COLO829 (cell line): ENCODE results near the gene LCLAT1.

Experiments used
- DNase-seq: peaks from one replicate; pipeline ENCODE4 v3.0.0; 2012; ENCODE audit warnings: low spot score

The LCLAT1 gene

DNA sequence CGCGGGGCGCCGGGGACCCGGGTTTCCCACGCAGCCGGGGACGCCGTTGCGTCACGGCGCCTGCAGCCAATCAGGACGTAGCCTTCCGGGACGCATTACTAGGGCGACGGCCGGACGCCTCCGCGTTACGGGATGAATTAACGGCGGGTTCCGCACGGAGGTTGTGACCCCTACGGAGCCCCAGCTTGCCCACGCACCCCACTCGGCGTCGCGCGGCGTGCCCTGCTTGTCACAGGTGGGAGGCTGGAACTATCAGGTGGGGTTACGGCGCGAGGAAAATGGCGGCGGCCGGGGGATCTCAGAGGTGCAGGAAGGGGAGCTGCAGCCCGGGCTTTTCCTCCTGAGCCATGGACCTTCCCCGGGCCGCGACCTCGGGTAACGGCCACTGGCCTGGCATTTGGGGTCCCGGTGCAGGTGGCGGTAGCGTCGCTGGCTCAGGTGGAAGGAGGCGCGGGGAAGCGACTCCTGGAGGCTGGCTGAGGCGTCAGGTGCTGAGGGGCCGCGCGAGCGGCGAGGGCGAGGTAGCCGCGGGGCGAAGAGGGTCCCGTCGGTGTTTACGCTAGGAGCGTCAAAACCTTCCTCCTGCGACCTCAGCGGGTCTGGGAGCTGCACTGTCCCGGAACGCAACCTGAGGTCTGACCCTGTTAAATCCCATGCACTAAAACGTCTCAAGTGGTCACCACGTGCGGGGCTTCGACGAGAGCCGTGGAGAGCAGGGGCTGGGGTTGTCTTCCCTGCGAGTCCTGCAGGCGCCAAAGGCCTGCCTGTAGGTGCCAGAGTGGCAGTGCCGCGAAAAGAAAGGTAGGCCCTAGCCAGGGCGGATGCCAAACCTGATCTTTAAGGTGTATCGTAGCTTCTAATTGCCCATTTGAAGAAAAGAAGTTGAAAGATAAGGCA, at the start of gene LCLAT1:
Gene LCLAT1 (plus strand): TSS at position 98 of the 897 bp plus-strand sequence. CDS start 78,345 bp downstream, outside the sequence.
- peak; percentile 66 for DNase-seq

DNA sequence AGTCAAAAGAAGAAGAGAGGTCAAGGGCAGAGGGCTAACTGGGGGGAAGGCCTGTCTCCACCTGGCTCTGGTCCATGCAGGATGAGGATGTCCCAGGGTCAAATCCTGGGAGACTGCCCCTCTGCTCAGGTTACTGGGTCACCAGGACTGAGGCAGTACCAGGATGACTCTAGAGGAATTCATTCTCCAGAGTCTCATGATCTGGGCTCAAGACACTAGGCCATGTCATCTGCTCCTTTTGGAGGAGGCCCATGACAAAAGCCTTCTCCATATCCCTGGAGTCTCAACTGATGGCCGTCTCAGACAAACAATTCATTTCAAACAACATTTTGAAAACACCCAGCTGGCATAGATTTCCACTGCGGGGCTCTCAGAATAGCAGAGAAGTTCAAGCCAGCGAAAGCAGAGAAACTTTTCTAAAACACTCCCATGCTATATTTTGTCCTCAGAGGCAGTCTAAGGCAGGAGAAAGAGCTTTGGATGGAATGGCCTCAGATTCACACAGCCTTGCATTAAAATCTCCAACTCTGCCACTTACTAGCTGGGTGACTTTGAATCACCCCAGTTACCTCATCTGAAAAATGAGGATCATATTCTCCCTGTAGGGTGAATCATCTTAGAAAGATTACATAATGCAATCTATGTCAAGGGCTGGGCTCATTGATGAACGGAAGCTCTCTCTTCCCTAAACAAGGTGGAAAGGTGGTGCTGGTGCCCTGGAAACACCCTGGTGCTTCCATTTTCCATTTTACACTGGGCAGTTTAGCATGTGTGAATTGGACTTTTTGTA, 48.8 kb upstream of the LCLAT1 start:
- DNase-seq, result no peak

DNA sequence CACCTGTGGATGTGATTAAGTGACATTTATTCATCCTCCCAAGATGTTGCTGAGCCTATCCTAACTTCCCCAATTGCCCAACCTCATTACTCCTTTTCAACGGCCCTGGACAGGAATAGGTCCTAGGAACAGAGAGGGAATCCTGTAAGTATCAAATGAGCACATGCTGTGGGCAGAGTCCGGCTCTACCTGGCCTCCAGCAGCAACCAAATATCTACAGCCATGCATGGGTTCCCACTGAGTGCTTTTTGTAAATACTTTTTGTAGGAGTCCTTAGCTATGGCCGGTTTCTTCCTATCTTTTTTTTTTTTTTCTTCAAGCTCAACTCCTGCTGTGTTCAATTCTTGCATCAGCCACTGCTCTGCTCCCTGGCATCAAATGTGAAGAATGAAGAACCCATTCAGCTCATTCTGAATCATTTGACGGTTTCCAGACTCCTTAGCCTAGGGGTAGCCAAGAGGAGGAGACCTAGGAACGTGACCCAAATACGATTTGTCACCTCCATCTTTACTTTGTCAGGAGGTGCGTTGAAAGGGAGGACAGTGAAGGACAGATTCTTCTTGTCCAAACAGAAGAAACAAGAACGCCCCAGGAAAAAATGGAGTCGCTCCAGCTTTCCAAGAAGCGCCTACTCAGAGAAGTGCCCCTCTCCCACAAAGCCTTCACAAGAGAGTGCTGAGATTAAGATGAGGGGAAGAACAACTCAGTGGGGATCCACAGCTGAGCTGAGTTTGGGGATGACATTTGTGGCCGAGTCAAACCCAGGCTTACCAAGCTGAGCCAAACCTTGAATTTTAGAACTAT, 46.7 kb upstream of the LCLAT1 start:
- DNase-seq, result no peak

DNA sequence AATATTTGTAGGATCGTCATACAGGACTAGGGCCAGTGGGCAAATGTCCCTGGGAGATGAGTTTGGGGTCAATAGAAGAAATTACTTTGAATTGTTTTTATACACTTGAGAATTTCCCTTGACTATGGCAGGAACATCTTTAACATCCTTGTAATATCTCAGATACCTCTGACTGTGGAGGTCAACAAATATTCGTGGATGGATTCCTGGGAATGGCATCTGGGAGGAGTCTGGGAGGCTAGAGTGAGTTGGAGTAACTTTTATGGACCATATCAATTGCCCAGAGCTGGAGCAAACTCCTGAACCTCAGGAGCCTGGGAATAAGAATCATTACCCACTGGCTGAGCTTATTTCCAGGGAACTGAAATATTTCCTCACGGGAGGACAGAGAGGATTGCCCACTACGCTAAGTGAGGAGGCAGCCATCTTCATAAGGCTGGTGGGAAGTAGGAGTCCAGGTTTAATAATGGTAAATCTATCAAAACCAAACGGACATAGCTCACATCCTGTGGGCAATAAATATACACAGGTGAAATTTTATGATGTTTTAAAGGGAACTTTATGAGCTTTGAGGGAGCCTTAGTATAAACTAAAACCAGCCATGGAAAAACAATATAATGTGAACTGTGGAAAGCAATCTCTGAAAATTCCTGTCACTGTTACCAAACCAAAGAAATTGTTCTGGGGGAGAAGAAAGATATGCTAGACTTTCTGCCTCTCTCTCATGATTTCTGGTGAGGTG, 44.4 kb upstream of the LCLAT1 start:
- DNase-seq, result no peak

DNA sequence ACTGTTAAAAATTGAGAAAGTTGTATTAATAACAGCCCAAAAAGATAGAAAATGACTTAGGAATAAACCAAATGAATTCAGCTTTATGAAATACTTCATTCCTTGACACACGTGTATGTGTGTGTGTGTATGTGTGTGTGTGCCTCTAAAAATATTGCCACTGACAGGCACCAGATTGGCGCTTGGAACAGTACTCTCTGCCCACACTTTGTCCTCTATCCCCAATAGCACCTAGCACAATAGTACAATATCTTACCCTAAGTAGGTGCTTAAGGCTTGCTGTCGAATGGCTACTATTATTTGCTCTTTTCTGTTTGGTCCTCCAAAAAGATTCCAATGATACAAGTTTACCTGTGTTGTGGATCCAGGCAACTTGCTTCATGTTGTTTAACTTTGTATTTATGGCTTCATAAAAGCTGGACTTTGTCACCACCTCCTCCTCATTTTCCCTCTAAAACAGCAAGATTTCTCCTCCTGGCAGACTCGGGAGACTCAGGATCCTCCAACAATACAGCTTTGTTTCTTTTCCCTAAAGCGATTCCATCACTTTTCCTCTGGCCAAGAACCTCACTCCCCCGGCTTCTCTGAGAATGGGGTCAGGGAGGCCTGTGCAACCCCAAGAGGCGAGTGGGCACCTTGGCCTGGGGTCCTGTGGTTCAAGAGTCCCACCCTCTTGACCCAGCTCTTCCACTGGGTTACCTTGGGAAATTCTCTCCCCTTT, 43.3 kb upstream of the LCLAT1 start:
- DNase-seq, result peak; percentile 35

DNA sequence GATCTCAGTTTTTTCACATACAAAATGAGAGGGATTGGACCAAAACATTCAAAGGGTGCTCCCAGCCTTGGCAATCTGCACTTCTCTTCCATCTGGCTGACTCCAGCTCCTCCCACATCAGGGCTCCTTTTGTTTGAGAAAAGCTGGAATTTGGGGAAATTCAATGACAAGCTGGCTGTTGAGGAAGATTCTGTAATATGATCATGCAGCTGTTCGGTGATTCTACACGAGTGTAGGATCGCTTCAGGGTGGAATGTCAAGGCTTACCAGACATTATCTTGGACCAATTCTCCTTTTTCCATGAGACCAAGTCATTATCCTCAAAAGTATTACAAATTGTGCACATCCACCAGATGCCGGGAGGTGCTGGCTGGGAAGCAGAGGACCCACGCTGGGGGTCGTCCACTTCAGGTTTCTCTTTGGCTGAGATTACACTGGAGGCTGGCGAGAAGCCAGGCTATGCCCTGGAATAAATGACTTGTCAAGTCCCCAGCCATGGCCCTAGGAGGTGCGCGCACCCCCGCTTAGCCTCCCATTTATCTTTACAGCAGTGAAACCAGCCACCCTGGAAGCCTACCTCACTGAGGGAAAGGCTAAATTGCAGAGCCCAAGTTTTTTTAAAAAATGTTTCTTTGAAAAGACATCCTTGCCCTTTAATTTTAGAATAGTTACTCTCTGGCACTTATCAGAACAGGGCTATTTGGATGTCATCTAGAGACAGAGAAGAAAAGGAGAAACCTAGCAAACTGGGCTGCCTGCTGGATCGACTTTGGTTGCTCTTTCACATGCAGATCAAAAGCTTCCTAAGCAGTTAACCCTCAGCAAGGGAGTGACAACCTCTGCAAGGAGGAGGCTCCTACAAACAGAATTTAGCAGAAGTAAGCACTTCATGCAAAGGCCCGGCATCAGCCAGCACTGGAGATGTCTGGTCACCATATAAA, 42.5 kb upstream of the LCLAT1 start:
- DNase-seq, result no peak

DNA sequence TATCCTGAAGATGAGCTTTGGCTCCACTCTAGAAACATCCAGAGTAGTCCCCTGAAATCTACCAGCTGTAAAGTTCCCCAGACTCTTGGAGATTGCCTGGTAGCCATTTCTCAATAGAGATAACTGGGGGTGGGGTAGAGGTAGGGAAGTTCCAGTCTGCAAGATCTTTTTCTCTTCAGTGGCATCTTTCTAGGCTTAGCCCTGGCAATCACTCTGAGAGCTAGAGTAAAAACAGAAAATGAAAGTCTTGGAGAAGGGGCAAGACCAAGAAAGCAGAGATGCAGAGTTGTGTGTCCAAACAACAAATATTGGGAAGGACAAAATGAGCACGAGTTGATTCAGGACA, 41.8 kb upstream of the LCLAT1 start:
- DNase-seq, result no peak

DNA sequence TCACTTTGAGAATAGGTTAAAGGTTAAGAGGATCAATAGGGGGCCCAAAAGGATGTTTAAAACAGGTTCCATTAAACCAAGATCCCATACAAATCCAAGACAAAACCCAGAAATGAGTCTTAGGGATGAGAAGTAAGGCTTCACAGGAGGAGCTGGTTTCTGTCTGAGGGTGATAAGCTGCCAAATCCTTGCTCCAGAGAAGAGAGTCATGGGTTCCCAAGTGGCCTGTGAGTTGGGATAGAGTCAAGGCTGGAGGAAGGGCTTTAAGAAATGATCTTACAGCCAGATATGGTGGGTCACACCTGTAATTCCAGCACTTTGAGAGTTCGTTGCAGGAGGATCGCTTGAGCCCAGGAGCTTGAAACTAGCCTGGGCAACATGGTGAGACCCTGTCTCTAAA, 40.2 kb upstream of the LCLAT1 start:
- DNase-seq, result no peak

DNA sequence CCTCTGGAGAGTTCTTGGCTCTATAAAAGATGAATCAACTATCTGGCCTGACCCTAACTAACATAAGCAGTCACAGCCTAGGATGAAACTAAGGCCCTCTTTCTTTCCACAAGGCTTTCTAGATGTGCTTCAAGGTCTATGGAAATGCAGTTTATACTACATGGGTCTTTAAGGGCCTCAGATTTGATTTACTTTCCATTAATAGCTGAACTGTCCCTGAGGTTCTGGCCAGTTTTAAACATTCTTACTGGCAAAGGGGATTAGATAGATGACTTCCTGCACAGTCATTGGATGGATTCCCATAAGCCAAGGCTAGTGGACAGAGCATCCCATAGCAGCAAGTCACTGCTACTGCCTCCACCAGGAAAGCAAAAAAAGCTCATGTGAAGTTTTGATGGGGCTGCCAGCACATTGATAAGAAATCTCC, 38.1 kb upstream of the LCLAT1 start:
- no peak for DNase-seq

DNA sequence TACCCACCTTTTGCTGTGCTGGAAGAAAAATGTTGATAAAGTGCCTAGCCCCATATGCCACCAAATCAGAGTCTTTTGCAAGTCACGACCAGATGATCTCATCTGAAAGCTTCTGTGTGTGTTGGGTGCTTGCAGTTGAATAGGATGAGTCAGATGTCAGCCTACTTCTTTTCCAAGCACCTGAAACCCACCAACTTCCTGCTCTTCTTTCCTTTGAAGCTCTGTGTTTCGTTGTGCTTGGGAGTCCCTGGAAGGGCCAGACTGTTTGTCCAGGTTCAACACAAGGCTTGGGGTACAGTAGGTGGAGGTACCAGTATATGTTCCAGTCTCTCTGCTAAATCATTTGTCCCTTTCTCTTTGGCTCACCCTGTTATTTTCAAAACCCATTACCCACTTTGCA, 36.8 kb upstream of the LCLAT1 start:
- peak; percentile 51 for DNase-seq

DNA sequence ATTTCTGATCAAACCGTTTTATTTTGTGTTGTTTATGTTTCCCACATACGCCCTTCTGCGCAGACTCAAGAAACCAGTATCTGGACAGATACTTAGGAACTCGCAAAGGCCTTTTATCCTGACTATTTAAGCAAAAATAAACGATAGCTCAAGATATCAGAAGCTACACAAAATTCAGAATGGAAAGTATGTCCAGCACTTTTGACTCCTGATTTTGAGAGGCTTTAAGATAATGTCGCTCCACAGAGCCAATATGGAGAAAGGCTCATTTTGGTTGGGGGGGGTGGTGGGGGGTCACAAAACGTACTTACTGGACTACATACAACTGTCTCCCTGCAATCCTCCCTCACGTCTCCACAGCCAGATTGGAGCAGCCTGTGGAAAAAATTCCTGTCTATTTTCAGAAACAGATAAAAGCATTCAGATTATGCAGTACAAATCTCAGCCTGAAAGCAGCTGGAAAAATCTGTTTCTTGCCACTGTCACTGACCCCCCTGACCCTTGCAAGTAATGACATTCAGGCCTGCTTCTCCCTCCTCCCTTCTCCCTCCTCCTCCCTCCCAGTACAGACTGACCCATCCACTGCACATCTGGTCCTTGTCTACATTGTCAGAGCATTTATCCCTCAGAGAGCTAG, 34.9 kb upstream of the LCLAT1 start:
- DNase-seq, result no peak

DNA sequence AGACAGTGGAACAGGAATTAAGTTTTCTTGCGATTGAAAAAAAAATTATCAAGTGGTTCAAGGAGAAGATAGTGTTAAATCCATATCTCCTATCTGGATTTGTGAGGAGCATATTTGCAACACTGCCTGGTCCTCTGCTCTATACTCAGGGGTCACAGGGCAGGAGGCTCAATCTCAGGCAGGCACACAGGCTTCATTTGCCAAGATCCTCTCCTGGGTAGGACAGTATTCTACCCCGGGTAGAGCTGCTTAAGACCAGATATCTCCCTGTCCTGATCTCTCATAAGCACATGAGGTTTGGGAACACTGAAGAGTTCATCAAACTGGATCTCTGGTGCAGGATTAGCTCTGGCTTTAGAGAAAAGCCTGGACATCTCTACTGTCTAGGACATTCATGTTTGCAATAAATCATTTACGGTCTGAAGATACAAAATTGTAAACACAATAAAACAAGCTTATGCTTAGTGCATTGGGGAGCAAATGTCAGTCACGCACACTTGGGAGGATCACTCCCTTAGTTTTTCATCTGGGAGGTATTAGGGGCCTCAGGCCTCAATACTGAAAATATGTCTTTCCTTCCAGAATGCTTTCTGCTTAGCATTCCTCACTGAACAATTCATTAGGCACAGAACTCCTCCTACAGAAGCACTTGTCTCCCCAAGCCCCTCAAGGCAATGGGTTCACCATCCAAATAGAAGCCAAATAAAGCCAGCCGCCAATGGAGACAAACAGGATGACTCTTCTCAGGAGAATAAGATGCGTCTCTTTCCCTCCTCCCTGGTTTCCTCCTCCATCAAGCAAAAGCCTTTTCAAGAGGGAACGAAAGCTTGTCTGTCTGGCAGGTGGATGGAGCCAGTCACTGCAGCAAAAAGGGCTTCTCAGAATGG, 34.1 kb upstream of the LCLAT1 start:
- no peak for DNase-seq

DNA sequence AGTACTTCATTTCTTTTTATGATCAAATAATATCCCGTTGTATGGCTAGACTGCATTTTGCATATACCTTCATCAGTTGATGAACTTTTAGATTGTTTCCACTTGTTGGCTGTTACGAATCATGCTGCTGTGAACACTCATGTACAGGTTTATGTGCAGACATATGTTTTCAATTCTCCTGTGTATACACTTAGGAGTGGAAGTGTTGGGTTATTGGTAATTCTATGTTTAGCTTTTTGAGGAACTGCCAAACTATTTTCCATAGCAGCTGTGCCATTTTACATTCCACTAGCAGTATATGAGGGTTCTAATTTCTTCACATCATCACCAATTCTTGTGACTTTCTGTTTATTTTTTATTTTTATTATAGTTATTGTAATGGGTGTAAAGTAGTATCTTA, 32.1 kb upstream of the LCLAT1 start:
- DNase-seq, result no peak

DNA sequence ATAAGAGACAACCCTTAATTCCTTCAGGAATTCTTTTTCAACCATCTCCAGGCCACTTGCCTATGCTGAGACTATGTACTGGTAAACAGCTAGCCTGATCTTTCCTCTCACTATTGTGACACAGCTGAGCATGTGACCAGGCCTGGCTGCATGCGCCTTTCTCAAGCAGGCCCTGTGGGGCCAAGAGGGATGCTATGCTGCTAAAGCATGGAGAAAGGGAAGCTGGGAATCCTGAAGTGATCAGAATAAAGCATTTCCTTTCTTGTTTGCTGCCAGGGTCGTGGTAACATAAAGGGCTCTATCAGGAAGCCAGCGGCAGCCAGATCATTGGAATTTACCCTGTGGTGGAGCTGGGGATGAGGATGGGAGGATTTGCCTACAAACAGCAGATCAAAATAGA, 29.8 kb upstream of the LCLAT1 start:
- DNase-seq, result no peak

DNA sequence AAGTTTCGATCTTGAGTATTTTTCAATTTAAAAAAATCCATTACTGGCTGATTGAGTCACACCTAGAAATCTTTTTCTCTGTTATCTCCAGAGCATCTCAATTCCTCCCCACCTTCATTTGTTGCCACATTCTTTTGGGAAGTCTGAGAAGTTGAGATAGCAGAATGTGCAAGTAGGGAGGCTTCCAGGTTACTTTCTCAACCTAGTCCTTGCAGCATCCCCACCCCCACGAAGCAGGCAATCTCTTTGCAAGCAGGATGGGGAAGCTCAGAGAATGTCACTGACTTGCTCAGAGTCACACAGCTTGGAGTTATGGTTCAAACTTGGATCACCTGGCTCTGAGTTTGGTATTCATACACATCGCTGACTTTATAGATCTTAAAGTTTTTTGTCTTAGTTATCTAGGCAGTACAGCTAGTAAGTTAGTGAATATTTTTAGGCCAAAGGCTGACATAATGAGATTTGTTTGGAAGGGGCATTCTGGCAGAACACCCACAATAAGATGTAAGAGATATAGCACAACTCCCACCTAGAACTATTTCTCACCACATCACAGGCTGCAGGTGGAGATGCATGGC, 25.9 kb upstream of the LCLAT1 start:
- DNase-seq, result no peak

DNA sequence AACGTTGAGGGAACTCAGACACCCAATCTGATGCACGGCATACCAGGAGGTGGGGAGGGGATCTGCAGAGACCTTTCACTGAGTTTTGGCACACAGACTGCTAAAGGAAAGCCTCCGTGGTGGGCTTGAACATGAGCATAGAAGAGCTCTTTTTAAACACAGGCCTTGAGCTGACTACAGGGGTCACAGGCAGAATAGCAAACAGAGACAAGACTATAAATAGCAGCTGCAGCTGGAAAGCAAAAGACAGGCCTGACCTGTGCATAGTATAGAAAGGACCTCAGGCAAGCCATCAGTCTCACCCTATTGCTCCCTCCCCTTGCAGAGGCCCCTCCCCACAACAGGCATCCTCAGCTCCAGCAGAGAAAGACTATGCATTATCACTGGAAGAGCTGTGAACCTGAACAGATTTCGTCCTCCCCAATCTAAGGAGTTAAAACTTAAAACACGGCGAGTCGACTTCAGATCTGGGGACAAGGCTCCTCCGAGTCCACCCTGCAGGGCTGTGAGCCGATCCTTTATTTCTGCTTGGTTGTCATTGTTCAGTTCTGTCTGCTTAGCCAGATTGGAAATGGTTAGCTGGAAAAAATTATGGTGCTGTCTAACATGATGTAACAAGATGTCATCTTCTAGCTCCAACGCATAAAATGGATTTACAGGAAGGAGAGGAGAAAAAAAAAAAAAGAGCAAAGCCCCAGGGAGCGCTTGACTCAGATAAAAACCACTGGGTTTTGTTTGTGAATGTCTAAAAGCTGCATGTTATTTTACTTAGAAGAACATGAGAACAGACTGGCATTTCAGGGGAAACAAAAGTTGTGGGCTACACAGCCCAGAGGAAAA, 25.2 kb upstream of the LCLAT1 start:
- peak; percentile 56 for DNase-seq

DNA sequence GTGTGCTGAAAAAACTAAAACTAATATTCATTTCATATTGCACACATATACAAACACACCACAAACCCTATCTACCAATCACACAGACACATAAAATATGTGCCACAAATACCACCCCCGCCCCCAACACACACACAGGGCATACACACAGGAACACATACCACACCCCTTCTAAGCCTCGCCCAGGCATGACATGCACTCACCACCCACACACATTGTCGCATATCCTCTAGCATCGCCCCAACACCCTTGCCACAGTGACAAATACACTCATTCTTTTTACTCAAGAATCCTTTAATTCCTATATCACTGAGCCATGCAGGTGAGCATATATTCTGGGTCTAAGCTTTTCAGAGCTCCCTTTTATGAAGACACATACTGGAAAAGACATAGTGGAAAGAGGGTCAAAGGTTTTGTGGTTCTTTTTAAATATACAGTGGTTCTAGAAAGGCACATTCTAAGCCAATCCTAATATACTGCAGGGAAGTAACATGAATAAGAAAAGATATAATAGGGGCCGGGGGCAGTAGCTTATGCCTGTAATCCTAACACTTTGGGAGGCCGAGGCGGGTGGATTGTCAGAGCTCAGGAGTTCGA, 24.5 kb upstream of the LCLAT1 start:
- peak; percentile 48 for DNase-seq
